PFSK-1 (cell line): ENCODE data around the gene MLYCD.

Experiments
- FOXP2 ChIP-seq: optimal IDR thresholded peaks from 2 replicates; pipeline ENCODE3; 2011; ENCODE audit warnings: borderline replicate concordance, control low read depth, inconsistent platforms; ENCODE audit not compliant: insufficient read depth; ENCODE audit errors: extremely low read length, extremely low read depth
- POLR2AphosphoS5 ChIP-seq: IDR thresholded peaks from 2 replicates; pipeline ENCODE4 v1.6.1; 2012; ENCODE audit warnings: low read depth, mild to moderate bottlenecking, control low read depth, low read length, moderate library complexity
- SIN3A ChIP-seq: IDR thresholded peaks from 2 replicates; pipeline ENCODE4 v1.6.1; 2012; ENCODE audit warnings: mild to moderate bottlenecking, low read length, moderate library complexity, borderline replicate concordance; ENCODE audit not compliant: insufficient read depth
- TAF1 ChIP-seq: IDR thresholded peaks from 2 replicates; pipeline ENCODE4 v1.6.1; 2012; ENCODE audit warnings: low read length, control low read depth, borderline replicate concordance; ENCODE audit not compliant: insufficient read depth
- TF ChIP-seq, protein P1 (sequence below), 2 experiments: IDR thresholded peaks; 2 replicates each; pipeline versions ENCODE4 v1.6.1 to v1.8.0; 2011 to 2012; ENCODE audit warnings: low read depth in 2 of 2, low read length in 2 of 2, control low read depth in 1 of 2, inconsistent platforms in 1 of 2, mild to moderate bottlenecking in 1 of 2, moderate library complexity in 1 of 2; ENCODE audit not compliant: insufficient read depth in 1 of 2

The MLYCD gene

GRCh38 chr16:83947642-83948234 lies 48.8 kb downstream of the MLYCD start:
- no peak for TF ChIP-seq SIN3A

DNA sequence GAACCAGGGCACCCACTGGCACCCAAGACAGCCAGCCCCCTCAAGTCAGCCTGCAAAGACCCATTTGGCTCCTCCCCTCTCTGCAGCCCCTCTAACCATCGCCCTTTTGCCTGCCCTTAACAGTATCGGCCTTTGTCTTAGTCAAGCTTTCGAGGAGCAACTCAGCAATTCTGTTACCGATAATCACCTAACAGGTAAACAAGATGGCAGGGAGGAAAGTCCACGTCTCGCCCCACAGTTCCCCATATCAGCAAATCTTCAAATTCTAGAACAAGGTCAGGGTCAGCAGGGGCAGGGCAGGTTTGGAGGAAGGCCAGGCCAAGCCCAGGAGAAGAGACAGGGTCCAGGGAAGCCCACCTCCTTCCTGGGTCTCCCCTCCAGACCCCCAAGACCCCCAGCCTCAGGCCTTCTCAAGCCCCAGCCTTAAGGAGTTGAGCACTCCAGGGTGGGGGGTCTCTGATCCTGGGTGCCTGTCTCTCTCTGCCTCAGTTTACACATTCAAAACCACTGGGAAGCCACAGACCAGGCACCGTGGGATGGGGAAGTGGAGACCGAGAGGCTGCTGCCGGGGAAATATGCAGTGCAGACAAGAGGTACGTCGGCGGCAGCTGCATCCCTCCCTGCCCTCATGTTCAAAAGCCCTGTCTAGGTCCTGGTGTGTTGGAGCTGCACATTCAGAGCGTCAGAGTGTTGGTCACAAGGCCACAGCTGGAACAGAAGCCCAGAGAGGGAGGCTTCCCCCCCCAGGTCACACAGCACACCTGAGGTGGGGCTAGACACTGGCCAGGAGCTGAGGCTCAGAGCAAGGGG lies 50.2 kb downstream of the MLYCD start:
- TF ChIP-seq, protein P1, sequence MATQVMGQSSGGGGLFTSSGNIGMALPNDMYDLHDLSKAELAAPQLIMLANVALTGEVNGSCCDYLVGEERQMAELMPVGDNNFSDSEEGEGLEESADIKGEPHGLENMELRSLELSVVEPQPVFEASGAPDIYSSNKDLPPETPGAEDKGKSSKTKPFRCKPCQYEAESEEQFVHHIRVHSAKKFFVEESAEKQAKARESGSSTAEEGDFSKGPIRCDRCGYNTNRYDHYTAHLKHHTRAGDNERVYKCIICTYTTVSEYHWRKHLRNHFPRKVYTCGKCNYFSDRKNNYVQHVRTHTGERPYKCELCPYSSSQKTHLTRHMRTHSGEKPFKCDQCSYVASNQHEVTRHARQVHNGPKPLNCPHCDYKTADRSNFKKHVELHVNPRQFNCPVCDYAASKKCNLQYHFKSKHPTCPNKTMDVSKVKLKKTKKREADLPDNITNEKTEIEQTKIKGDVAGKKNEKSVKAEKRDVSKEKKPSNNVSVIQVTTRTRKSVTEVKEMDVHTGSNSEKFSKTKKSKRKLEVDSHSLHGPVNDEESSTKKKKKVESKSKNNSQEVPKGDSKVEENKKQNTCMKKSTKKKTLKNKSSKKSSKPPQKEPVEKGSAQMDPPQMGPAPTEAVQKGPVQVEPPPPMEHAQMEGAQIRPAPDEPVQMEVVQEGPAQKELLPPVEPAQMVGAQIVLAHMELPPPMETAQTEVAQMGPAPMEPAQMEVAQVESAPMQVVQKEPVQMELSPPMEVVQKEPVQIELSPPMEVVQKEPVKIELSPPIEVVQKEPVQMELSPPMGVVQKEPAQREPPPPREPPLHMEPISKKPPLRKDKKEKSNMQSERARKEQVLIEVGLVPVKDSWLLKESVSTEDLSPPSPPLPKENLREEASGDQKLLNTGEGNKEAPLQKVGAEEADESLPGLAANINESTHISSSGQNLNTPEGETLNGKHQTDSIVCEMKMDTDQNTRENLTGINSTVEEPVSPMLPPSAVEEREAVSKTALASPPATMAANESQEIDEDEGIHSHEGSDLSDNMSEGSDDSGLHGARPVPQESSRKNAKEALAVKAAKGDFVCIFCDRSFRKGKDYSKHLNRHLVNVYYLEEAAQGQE (IDR thresholded peaks at IDR 0.05; ENCODE audit: insufficient read depth in 1 of 2, low read depth in 2 of 2, low read length in 2 of 2) = no peak
- TF ChIP-seq FOXP2 = no peak
- TF ChIP-seq TAF1 = no peak
- no peak for TF ChIP-seq POLR2AphosphoS5
- TF ChIP-seq SIN3A = no peak

DNA sequence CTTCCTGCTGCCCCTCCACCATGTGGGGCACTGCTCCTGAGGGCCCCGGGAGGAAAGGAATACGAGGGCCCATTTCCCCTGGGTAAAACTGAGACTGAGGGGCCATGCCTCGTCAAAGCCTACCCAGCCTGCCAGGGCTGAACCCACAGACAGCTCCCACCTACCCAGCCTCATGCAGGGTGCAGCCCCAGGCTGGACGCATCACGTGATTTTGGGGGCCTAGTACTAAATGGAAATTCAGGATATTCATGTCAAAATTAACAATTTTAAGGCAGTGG lies 50.7 kb downstream of the MLYCD start:
- TF ChIP-seq TAF1 (no peak), POLR2AphosphoS5 (no peak), FOXP2 (no peak), SIN3A (no peak)
- TF ChIP-seq, protein P1 (IDR thresholded peaks at IDR 0.05; ENCODE audit: insufficient read depth in 1 of 2, low read depth in 2 of 2, low read length in 2 of 2) = no peak

DNA sequence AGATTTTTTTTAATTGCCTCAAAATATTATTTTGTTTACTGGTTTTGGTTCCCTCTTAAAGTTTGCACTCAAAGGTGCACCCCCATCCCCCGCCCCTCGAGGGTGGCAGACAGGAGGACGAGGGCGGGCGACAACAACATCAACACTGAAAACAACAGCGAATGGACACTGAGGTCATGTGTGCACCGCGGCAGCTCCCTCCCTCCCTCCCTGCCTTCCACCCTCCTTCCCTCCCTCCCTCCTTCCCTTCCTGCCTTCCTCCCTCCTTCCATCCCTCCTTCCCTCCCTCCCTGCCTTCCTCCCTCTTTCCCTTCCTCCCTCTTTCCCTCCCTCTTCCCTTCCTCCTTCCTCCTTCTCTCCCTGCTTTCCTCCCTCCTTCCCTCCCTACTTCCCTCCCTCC lies 52.6 kb downstream of the MLYCD start:
- no peak for TF ChIP-seq SIN3A
- no peak for TF ChIP-seq TAF1
- TF ChIP-seq, protein P1 (IDR thresholded peaks at IDR 0.05; ENCODE audit: insufficient read depth in 1 of 2, low read depth in 2 of 2, low read length in 2 of 2) = no peak
- TF ChIP-seq POLR2AphosphoS5 = no peak
- TF ChIP-seq FOXP2 = no peak

- TF ChIP-seq FOXP2 (no peak), POLR2AphosphoS5 (no peak), TAF1 (no peak), SIN3A (no peak)
- TF ChIP-seq, protein P1 (IDR thresholded peaks at IDR 0.05; ENCODE audit: insufficient read depth in 1 of 2, low read depth in 2 of 2, low read length in 2 of 2) = no peak
Observed at GRCh38 chr16:83952587-83952939, 53.6 kb downstream of the MLYCD start.
